Activated CD4-positive, CD25-positive, alpha-beta regulatory T cell (primary cell): ENCODE measurements around the gene SH3BP2.

Experiments
- DNase-seq, 4 experiments: peaks; one replicate each; lab custom pipeline; 2025; lab: John Stamatoyannopoulos, UW

SH3BP2 gene

DNA sequence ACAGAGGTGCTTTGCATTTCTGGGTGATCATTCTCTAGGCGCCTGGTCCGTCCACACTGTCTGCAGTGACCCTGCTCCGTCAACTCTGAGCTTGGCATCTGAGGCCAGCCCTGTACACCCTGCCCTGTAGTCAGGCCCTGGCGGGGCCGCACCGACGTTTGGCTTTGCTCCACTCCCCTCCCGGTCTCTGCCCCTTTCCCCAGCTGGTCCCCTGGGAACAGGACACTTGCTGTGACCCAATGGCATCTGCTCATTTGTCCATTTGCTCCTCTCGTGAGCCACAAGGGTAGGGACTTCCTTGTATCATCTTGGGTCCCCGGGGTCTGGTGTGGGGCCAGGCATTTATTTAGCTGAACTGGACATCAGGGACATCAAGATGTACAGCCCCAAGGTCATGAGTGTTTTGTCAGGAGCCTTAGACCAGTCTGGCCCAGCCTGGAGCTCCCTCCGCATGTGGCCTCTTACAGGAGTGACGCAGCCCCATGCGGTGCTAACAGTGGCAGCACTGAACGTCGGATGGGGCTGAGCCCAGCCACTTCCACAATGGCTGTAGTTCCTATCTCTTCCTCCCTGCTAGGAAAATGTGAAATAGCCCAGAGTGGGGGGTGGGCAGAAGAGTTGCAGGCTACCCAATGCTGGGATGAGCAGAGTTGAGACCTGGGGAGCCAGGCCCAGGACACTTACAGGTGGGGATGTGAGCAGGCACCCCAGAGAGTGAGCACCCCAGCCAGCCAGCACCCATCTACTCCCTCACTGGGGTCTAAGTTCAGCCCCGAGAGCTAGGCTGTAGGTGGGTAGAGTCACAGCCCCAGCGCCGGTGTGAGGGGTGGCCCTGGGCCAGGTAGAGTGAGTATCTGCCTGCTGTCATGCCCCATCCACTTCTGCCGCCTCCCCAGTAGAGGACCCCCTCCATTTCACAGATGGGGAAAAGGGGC lies 2.0 kb upstream of the SH3BP2 start:
- DNase-seq = no peak

GRCh38 chr4:2791518-2792395 lies 1.1 kb upstream of the SH3BP2 start:
- DNase-seq = no peak

DNA sequence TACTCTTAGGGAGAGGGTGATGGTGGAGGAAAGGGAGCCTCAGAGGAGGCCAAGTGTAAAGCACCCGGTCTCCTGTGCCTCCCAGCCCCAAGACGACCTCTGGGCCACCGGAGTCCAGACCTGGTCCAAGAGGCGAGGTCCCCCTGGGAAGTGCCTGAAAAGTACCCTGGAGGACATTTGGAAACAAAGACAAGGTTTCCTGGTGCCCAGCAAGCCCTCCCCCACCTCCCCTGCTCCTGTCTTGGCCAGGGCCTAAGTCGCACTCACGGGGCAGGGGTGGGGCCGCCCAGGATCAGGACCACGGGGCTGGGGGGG lies 532 bp upstream of the SH3BP2 start:
- DNase-seq = no peak

GRCh38 chr4:2793586-2794485 lies 951 bp downstream of the SH3BP2 start:
- DNase-seq = peak in 2 of 4 experiments; percentile 23 to 28

DNA sequence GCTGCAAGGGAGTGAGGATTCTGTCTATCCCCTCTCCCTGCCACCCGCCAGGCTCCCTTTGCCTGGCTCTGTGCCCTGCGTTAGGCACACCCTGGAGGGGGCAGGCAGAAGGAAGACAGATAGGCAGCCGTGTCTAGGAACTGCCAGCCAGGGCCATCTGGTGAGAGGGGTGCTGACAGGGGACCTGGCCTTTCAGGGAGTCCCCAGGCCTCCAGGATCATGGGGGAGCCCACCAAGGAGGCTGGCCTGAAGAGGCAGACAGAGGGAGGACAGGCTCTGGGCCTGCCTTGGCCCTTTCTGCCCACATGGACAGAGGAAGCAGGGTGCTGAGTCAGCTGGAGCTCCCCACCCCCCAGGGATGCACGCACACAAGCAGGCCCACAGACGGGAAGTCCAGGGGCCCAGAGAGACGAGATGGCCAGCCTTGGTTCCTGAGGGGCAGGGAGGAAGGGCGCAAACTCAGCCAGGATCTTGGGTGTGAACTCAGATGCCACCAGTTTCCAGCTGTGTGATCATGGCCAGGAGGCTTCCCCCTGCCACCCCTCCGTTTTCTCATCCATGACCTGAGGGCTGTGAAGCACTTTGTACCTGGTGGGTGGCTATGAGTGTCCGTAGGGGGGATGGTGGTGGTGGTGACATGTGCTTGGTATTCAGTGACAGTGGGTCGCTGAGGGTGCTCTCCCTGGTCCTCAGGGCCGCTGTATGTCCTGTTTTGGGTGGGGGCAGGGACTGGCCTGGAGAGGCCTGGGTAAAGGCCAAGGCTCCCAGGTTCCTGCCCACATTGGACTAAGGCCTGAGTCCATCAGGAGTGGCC lies 1.8 kb downstream of the SH3BP2 start:
- DNase-seq = no peak

DNA sequence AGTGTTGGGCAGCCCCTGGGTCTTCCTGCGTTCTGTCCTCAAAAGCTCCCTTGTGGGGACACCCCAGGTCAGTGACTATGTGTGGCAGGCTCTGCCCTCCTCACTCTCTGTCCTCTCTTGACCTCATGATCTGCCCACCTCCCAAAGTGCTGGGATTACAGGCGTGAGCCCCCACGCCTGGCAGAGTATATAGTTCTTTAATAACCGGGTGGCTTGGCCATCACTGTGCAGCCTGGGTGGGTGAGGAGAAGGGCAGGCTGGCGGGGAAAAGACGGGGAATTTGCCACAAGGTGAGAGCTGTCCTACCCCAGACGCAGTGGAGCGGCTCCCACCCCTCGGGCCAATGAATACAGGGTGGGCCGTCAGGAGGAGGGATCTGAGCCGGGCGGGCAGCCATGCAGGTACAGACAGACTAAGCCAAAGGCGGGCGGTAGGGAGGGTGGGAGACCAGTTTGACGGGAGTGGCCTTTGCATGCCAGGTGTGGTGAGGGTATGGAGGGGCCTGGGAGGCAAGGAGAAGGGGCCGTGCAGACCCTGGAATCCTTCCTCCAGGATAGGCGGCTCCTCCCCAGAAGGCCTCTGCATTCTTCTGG lies 2.5 kb downstream of the SH3BP2 start:
- no peak for DNase-seq

DNA sequence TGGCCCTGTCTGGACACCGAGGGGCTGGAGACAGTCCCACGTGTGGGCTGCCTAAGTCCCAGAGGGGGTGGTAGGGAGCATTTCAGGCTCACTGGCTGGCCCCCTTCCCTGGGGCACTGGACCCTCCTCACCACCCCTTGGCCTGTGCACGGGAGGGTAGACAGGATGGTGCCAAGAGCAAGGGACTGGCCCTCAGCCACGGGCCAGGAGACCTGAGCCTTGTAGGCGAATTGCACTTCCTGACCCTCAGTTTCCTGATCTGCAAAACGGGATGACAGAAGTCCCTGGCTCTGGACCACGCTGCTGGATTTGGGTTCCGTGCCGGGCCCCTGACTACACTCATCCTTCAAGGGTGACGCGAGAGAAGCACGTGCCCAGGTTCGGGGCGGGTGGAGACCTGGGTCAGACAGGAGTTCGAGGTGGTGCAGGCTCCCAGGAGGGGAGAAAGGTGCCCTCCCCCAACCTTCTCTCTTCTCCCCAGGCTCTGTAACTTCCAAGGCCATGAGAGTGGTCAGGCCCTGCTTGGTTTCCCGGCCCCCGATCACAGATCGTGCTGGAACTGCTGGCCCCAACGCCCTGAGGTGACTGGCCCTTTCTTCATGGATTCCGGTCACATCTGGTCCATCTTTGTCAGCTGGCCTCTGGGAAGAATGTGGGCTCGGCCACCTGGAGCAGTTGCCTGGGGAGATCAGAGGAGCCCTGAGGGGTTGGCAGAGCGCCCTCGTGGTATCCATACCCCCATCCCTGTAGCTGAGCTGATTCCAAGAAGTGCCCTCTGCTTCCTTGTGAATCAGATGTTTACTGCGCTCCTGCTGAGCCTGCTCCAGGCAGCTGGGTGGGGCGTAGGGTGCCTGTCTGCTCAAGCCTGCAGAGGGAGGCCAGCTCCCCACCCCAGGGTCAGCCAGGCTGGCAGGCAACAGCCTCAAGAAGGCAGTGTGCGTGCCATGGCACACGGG lies 3.3 kb downstream of the SH3BP2 start:
- DNase-seq = no peak

- no peak for DNase-seq
Observed at GRCh38 chr4:2796849-2797544, 4.1 kb downstream of the SH3BP2 start.

DNA sequence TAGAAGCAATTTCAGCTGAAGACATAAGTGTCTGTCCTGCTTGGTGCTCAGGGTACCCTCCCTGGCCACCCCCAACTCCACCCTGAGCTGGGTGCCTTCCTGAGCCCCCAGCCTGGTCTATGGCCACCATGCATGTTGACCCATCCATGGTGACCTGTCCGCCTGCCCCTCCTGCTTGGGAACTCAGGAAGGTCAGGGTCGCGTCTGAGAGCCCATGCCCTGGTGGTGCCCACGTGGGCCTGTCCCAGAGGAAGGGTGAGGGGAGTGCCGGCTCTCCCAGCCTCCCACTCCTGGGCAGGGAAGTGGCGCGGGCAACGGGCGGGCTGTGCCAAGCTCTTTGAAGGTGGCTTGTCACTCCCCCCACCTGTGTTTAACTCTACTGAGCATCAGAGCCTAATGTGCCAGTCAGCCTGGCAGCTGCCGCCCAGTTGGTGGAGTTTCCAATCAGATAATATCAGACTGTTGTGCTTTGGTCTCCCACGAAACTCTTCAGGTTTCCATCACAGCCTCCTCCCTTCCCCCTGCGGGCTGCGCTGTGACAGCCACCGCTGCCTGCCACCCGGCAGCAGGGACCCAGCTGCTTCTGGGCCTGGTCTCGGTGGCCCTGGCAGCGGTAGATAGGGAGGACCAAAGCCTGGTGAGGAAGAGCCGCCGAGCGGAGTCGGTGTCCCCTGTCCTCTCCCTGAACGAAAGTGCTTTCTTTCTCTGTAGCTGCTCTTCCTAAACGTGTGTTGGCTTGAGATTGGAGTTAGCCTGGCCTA lies 4.8 kb downstream of the SH3BP2 start:
- DNase-seq = no peak

DNA sequence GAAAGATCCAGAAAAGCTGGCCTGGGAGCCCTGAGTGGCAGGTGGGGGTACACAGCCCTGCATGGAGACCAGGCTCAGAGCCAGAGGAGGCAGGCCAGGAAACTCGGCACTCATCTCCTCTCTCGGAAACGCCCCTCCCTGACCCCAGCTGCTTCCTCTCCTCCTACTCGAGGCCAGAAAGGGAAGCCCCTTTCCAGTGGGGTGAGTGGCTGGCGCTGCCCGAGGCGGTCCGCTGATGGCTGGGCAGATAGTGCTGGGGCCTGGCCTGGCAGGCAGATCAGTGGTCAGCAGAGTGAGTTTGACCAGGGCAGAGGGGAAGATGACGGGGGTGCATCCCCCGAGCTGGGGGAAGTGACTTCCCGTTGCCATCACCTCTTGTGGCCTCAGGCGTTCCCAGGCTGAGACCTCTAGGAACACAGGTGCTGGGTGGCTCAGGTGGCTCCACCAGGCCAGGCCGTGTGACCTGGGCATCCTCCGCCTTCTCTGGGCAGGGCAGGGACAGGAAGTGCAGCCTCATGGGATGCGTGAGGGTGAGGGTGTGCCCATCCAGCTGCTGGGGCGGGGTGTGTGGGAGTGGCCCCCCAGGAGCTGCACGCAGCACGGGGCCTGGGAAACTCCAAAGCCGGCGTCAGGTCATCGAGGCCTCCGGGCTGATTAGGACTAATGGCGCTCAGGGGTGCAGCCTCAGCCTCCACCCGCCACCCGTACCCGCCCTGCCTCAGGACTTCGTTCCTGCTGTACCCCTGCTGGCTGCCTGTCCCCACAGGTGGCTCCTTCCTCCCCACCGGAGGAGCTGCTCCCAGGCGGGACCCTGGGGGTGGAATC lies 5.7 kb downstream of the SH3BP2 start:
- DNase-seq = no peak

DNA sequence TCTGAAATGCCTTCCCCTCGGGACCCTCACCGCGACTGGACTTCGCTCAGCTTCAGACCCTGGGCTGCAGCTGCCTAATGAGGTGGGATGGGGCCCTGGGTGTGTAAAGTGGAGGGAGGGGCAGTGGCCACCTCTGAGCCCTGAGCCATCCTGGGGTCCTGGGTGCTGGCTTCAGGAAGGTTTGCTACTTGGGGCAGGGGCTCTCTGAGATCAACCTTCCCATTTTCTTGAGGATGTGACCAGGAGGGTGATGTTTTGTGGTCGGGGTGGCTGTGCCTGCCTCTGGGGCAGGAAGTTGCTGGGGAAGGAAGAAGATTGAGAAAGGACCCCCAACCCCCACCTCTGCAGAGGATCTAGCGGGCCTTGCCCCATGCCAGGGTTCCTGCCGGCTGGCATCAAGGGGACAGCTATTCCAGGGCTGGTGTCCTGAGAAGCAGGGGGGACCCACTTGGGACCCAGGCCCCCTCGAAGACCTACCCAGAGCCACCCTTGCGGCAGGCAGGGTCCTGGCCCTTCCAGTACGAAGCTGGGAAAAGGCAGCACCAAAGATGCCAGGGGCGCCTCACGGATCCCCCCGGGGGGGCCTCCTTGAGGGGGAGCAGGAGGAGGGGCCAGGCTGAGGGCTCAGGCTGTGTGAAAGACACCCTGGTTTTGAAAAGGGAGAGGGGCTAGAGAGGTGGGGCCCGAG lies 6.5 kb downstream of the SH3BP2 start:
- DNase-seq = no peak

- no peak for DNase-seq
Observed at GRCh38 chr4:2799971-2800690, 7.2 kb downstream of the SH3BP2 start.

DNA sequence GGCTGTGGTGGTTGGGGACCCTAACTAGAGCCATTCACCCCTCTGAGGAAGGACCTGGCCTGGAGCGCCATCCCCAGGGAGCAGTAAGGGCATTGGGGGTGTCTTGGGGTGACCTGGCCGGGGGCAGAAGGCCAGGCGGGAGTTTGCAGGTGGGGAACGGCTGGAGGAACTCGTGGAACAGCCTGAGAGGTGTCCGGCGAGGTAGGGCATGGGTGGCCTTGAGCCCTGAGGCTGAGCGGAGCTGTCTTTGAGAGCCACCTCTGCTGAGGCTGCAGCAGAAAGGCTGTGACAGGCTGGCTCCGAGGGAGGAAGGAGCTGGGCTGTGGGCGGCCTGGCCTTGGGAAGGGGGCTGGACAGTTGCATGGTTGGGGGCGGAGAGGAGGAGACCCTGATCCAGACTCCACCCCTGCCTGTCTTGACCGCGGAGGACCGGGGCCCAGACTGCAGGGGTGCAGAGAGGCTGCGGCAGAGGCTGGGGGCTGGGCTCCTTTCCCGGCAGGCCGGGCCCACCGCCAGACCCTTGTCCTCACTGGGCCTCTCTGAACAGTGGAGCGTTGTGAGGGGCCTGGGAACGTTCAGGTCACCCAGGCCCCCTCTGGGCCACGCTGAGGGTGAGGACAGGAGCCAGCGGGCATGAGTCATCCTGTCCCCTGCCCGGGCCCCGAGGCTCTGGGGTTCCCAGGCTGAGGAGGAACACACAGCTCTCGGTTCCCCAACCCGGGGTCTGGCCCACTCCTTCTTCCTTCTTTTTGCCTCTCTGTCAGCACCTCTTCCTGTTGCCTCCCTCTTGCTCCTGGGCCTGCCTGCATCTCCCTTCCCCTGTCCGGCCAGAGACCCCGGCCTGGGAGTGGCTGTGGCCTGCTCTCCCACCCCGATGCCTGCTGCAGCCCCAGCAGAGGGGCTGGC lies 8.1 kb downstream of the SH3BP2 start:
- DNase-seq = no peak

- DNase-seq = no peak
Observed at GRCh38 chr4:2802618-2803531, 10.0 kb downstream of the SH3BP2 start.
